HFFc6 (cell line): ENCODE results near the gene LTA. TPM values are rescaled to one million over a fixed set of nuclear protein-coding genes. Genes with fewer than 3 reads are reported as not detected.

ENCODE experiments used
- DNase-seq: peaks from one replicate; pipeline ENCODE4 v3.0.0-alpha.2; 2018
- H3K27ac Mint-ChIP-seq: 2 replicates; pipeline ENCODE4 v1.8.0; 2020; ENCODE audit warnings: mild to moderate bottlenecking, mixed read lengths
- H3K27me3 Mint-ChIP-seq: 2 replicates; pipeline ENCODE4 v1.8.0; 2021; ENCODE audit warnings: mild to moderate bottlenecking, moderate library complexity, mixed read lengths; ENCODE audit not compliant: insufficient read depth
- H3K36me3 Mint-ChIP-seq: 2 replicates; pipeline ENCODE4 v1.8.0; 2021; ENCODE audit warnings: low read depth, mixed read lengths
- H3K4me1 Mint-ChIP-seq: 2 replicates; pipeline ENCODE4 v1.8.0; 2020; ENCODE audit warnings: low read depth, mixed read lengths
- H3K4me3 Mint-ChIP-seq: 2 replicates; pipeline ENCODE4 v1.8.0; 2020; ENCODE audit warnings: mild to moderate bottlenecking, moderate library complexity, mixed read lengths
- H3K9me3 Mint-ChIP-seq: 2 replicates; pipeline ENCODE4 v1.8.0; 2020; ENCODE audit warnings: mild to moderate bottlenecking, mixed read lengths
- long read RNA-seq: library from polyadenylated mRNA; unstranded; transcript quantifications from one replicate; pipeline ENCODE4 v2.0.0, GENCODE V29; 2019
- total RNA-seq, 6 experiments: library from RNA; stranded (reverse); fragmentation: NEBNext Ultra II Directional; extraction: Animal tissue kit (Norgen Biotek cat#: 25700); gene quantifications; 2 replicates in 1 of 6; 3 replicates in 5 of 6; pipeline ENCODE4 v1.2.3, GENCODE V29; 2021
- TF ChIP-seq, protein P1 (sequence below): fragments of 200-600 bp; sonication (generic); IDR thresholded peaks from 2 replicates; pipeline ENCODE4 v1.5.0; 2021; ENCODE audit warnings: antibody characterized with exemption, mild to moderate bottlenecking

LTA gene, protein sequence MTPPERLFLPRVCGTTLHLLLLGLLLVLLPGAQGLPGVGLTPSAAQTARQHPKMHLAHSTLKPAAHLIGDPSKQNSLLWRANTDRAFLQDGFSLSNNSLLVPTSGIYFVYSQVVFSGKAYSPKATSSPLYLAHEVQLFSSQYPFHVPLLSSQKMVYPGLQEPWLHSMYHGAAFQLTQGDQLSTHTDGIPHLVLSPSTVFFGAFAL
- total RNA-seq: not detected
- long read RNA-seq: 0 reads

DNA sequence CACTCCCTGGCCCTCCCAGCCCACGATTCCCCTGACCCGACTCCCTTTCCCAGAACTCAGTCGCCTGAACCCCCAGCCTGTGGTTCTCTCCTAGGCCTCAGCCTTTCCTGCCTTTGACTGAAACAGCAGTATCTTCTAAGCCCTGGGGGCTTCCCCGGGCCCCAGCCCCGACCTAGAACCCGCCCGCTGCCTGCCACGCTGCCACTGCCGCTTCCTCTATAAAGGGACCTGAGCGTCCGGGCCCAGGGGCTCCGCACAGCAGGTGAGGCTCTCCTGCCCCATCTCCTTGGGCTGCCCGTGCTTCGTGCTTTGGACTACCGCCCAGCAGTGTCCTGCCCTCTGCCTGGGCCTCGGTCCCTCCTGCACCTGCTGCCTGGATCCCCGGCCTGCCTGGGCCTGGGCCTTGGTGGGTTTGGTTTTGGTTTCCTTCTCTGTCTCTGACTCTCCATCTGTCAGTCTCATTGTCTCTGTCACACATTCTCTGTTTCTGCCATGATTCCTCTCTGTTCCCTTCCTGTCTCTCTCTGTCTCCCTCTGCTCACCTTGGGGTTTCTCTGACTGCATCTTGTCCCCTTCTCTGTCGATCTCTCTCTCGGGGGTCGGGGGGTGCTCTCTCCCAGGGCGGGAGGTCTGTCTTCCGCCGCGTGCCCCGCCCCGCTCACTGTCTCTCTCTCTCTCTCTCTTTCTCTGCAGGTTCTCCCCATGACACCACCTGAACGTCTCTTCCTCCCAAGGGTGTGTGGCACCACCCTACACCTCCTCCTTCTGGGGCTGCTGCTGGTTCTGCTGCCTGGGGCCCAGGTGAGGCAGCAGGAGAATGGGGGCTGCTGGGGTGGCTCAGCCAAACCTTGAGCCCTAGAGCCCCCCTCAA is at the start of gene LTA:
Gene LTA, plus strand, starts transcription at position 249 of the 871 bp plus-strand sequence. Its CDS starts 454 bp downstream, at position 703.
- Mint-ChIP-seq H3K9me3 (no peaks in the 10 kb centered on the region), H3K36me3 (no peaks in the 10 kb centered on the region), H3K4me1 (peaks cover 27% of the 10 kb centered on the region), H3K27me3 (peaks cover 11% of the 10 kb centered on the region), H3K27ac (no peak within 1 kb of the TSS), H3K4me3 (no peak within 1 kb of the TSS)
- no peak for DNase-seq
- TF ChIP-seq, protein P1, sequence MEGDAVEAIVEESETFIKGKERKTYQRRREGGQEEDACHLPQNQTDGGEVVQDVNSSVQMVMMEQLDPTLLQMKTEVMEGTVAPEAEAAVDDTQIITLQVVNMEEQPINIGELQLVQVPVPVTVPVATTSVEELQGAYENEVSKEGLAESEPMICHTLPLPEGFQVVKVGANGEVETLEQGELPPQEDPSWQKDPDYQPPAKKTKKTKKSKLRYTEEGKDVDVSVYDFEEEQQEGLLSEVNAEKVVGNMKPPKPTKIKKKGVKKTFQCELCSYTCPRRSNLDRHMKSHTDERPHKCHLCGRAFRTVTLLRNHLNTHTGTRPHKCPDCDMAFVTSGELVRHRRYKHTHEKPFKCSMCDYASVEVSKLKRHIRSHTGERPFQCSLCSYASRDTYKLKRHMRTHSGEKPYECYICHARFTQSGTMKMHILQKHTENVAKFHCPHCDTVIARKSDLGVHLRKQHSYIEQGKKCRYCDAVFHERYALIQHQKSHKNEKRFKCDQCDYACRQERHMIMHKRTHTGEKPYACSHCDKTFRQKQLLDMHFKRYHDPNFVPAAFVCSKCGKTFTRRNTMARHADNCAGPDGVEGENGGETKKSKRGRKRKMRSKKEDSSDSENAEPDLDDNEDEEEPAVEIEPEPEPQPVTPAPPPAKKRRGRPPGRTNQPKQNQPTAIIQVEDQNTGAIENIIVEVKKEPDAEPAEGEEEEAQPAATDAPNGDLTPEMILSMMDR: no peak

DNA sequence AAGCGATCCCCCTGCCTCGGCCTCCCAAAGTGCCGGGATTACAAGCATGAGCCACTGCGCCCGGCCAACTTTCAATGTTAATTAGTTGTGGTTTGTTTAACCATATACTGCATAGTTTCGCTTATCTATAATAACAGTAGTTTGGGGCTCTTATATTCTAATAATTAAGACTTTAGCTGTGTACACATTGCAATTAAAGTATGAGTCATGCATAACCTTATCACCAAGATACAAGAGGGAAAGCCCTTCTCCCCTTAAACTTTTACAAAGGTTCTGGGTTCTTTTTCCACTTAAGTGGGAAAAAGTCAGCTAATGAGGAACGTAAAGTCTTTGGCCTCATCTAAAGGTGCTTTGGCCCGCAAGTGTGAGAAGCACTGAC is 46.5 kb upstream of the LTA start:
- no peak for DNase-seq
- H3K36me3 Mint-ChIP-seq: peaks cover 10% of the 10 kb centered on the region
- H3K4me3 Mint-ChIP-seq: peak overlapping the region; percentile 0; the same call in 1 of the 2 replicates
- peaks cover 31% of the 10 kb centered on the region for H3K4me1 Mint-ChIP-seq
- TF ChIP-seq, protein P1: no peak
- peaks cover 5% of the 10 kb centered on the region for H3K27me3 Mint-ChIP-seq
- H3K27ac Mint-ChIP-seq: peak overlapping the region; percentile 91
- no peaks in the 10 kb centered on the region for H3K9me3 Mint-ChIP-seq

DNA sequence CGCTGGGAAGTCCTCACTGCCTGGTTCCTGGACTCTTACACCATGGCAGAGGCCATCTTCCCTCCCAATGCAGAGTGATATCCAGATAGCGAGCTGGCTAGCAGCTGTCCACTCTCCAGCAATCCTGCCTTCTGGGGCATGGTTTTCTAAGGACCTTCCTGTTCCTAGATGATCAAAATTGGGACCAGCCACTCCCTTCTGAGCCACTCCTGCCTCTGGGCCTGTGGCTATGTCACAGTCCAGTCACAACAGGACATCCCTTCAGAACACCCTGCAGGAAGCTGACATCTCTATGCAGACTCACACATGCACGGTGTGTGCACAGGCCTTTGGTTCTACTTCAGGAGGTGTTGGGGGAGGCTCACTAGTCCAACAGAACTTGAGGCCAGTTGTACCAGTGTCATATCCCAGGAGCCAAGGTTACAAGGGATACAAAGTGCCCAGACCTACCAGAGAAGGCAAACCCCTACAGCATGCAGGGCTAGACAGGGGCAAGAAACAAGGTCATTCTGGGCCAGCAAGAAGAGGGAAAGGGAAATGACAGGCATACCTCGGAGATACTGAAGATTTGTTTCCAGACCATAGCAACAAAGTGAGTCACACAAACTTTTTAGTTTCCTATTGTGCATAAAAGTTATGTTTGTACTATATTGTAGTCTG is 46.0 kb upstream of the LTA start:
- peak; percentile 72 for DNase-seq
- Mint-ChIP-seq H3K9me3 (no peaks in the 10 kb centered on the region), H3K4me1 (peaks cover 36% of the 10 kb centered on the region), H3K27me3 (peaks cover 5% of the 10 kb centered on the region), H3K4me3 (peak overlapping the region; percentile 0; the same call in 1 of the 2 replicates), H3K36me3 (peaks cover 15% of the 10 kb centered on the region), H3K27ac (peak overlapping the region; percentile 91)
- TF ChIP-seq, protein P1: no peak

DNA sequence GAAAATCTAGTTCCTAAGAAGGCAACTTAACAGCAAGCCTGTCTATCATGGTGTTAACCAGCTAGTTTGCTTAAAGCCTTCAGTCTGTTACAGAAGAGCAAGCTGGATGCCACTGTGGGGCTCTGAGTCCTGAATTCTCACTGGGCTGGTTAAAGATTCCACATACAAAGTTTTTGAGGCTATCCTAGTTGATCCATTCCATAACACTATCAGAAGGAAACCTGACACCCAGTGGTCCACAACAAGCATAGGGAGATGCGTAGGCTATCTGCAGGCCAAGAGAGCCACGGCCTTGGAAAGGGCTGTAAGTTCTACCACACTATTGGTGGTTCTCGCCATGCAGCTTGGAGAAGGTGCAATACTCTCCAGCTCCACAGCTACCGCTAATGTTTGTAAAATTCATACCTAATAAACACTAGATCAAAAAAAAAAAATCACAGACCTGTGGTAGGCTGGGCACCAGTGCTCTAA is 43.7 kb upstream of the LTA start:
- Mint-ChIP-seq H3K27me3 (peaks cover 5% of the 10 kb centered on the region), H3K36me3 (peaks cover 30% of the 10 kb centered on the region), H3K4me3 (no peak overlapping the region), H3K9me3 (no peaks in the 10 kb centered on the region), H3K4me1 (peaks cover 40% of the 10 kb centered on the region), H3K27ac (peak overlapping the region; percentile 71)
- TF ChIP-seq, protein P1: no peak
- no peak for DNase-seq

DNA sequence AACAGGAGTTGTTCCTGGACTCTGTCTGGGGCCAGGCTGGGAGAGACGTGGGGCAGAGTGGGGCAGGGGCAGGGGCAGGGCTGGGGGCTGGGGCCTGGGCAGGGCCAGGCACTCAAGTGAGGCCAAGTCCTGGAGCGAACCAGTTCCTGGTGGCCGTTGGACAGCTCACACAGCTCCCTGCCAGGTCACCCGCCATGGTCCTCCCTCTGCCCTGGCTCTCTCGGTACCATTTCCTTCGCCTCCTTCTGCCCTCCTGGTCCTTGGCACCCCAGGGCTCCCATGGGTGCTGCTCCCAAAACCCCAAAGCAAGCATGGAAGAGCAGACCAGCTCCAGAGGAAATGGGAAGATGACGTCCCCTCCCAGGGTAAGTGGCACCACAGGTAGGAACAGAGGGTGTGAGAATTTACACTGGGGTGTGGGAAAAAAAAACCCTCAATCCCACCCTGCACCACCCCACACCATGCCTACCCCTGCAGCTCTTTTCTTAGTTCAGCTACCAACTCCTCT is 43.2 kb upstream of the LTA start, which contains the start of gene MCCD1:
Gene MCCD1, plus strand, starts transcription at position 142 of the 508 bp plus-strand sequence. Its CDS starts 53 bp downstream, at position 195.
- H3K36me3 Mint-ChIP-seq: peaks cover 35% of the 10 kb centered on the region
- H3K27ac Mint-ChIP-seq: peak within 1 kb of the TSS; percentile 71
- TF ChIP-seq, protein P1: no peak
- no peak for DNase-seq
- no peaks in the 10 kb centered on the region for H3K9me3 Mint-ChIP-seq
- H3K27me3 Mint-ChIP-seq: peaks cover 5% of the 10 kb centered on the region
- H3K4me1 Mint-ChIP-seq: peaks cover 42% of the 10 kb centered on the region
- H3K4me3 Mint-ChIP-seq: no peak within 1 kb of the TSS
